Measurements from ENCODE around the gene PKD1L1. TPM values are rescaled to one million over a fixed set of nuclear protein-coding genes. Genes with fewer than 3 reads are reported as not detected.

Gene PKD1L1
- total RNA-seq, 4 donors from 2014 or later: 0.38 to 81.7 (median 0.82) TPM

DNA sequence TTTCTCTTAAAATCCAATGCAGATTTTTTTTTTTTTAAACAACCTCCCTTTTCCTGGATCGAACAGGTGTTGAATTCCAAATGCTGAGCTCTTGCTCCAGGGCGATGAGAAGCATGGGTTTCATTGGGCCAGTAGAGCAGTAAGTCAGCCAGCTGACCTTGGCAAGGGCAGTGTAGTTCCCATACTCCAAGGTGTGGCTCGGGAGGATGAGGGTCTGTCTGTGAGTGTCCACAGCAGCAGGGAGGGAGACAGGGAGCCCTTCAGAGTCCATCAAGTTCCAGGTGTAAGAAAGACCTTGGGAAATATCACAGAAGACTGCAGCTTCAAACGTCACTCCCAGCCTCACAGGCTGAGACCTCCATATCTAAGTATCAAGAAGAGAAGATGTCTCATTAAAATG, 50.4 kb downstream of the PKD1L1 start:
- DNase-seq (ENCODE audit: low spot score) (no peak), ATAC-seq (ENCODE audit: low FRiP score) (no peak)
- TF ChIP-seq, protein P1, sequence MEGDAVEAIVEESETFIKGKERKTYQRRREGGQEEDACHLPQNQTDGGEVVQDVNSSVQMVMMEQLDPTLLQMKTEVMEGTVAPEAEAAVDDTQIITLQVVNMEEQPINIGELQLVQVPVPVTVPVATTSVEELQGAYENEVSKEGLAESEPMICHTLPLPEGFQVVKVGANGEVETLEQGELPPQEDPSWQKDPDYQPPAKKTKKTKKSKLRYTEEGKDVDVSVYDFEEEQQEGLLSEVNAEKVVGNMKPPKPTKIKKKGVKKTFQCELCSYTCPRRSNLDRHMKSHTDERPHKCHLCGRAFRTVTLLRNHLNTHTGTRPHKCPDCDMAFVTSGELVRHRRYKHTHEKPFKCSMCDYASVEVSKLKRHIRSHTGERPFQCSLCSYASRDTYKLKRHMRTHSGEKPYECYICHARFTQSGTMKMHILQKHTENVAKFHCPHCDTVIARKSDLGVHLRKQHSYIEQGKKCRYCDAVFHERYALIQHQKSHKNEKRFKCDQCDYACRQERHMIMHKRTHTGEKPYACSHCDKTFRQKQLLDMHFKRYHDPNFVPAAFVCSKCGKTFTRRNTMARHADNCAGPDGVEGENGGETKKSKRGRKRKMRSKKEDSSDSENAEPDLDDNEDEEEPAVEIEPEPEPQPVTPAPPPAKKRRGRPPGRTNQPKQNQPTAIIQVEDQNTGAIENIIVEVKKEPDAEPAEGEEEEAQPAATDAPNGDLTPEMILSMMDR (IDR thresholded peaks at IDR 0.05): no peak

DNA sequence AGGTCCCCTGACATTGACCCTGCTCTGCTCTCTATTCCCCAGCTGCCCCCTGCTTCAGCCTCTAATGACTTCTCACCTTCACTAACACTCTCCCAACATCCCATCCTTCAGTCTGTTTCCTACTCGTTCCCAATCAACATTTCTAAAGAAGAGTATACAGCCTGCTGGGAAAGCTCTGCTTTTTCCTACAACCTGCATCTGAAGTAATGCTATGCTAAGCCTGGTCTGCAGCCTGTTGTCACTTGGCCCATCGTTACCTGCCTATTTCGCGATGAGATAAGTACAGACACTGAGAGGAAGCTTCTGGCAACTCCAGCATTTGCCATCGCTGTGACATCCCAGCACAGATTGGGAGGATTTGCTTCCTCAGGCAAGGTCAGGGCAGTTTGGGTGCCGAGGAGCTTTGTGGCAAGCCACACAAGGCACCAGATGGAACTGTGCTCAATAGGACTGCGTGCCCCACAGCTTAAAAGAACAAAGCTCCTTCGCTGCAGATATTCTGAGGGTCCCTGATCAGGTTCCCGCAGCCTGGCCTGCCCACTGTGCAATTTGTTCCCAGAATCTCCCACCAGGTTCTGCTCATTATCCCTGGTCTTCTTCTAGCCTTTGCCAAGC, 51.4 kb downstream of the PKD1L1 start:
- ATAC-seq (ENCODE audit: low FRiP score): no peak
- DNase-seq (ENCODE audit: low spot score): no peak
- TF ChIP-seq, protein P1 (IDR thresholded peaks at IDR 0.05): no peak

DNA sequence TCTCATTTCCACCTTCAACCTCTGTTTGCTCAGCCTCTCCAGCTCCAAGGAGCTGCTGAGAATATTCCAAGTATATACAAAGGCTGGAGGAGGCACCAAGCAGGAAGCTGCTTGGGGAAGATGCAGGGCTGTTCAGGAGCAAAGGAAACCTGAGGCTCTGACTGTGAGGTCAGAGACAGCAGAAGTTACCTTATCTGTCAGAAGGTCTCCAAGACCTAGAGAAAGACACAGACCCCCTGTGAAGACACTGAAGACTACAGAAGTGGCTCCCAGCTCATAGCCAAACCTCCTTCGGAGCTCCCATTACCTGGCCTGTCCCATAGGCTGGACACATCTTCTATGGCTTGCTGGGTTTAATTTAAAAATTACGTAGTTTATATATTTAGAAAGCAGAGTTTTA, 53.2 kb downstream of the PKD1L1 start:
- ATAC-seq (ENCODE audit: low FRiP score) (no peak), DNase-seq (ENCODE audit: low spot score) (no peak)
- TF ChIP-seq, protein P1 (IDR thresholded peaks at IDR 0.05): no peak

DNA sequence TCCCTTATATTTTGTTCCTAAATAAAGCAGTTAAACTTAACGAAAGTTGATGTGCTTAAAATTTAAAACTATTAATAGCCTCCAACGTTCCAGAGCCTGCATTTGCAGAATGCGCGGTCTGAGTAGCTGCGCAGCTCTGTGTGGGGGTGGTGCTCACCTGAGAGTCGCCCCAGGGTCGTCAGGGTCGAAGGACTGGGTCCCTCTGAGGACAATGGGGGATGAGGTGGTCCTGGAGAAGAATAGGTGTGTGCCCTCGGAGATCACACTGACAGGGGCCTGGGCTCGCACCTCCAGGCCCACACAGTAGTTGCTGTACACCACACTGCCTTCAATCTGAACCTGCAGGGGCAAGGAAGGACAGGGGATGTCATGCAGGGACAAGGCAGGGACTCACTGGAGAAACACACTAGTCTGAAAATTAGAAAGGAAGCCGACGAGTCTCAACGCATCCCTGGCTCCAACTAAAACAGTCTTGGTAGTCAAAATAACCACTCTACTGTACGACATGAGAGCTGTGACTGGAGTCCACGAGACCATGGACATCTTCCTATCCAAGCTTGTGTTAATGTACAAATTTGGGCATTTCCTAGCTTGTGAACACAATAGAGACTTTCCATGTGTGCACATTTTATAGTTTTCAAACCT, 54.4 kb downstream of the PKD1L1 start:
- no peak for DNase-seq (ENCODE audit: low spot score)
- TF ChIP-seq, protein P1 (IDR thresholded peaks at IDR 0.05): no peak
- ATAC-seq (ENCODE audit: low FRiP score): no peak

DNA sequence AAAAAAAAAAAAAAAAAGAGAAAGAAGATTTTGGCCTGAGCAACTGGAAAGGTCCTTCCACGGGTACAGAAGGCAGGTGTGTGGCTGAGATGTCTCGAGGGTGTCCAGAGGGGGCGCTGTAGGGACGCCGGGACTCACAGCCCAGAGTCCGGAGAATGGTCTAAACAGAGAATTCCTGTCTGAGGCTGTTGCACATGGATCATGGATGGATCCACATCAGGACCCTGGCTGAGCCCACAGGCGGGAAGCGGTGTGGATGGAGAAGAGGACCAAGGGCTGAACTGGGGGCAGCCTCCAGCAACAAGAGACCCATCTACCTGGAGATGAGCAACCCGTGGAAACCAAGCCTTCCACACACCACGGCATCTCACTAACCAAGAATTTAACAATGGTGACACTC, 55.0 kb downstream of the PKD1L1 start:
- ATAC-seq (ENCODE audit: low FRiP score) (no peak), DNase-seq (ENCODE audit: low spot score) (no peak)
- TF ChIP-seq, protein P1 (IDR thresholded peaks at IDR 0.05): no peak

DNA sequence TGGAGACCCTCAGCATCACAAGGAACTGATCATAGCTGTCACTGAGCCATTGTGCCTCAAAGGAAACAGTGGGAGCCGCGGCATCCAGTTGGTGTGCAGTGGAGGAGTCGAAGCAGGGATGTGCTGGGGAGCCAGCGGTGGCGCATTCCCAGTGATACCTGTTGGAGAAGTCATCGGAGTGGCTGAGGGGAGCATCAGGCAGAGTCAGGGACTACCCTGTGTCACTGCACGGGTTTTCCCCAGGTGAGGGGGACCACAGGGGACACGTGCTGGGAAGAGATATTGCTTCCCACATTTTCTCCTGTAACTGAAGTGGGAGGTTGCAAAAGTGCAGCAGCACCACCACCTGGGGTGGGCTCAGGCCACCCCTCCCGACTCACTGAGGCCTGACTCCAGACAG, 57.7 kb downstream of the PKD1L1 start:
- TF ChIP-seq, protein P1 (IDR thresholded peaks at IDR 0.05): no peak
- no peak for ATAC-seq (ENCODE audit: low FRiP score)
- DNase-seq (ENCODE audit: low spot score): no peak

DNA sequence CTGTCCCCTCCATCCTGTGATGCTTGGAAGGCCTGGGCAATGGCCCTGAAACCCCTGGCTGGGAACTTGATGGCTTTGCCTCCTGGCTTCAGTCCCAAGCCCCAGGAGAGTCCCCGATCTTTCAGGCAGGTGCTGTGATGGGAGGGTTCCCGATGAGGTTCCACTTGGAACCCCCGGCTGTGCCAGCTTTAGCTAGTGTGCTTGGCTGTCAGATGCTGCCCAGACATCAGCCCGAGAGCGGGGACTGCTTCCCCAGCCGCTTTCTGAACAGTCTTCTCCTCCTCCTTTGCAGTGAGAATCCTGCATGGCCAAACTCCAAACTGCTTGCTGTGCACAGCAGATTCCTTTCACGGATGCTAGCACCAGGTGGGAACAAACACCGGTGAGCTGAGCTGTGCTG, 58.1 kb downstream of the PKD1L1 start:
- ATAC-seq (ENCODE audit: low FRiP score) (no peak), DNase-seq (ENCODE audit: low spot score) (no peak)
- TF ChIP-seq, protein P1 (IDR thresholded peaks at IDR 0.05): no peak
